Mucosa of rectum (tissue), 2 donors: Measurements from ENCODE around the gene IFNGR2.
"Not testable (repeated sequence)": the region's sequence is repeated elsewhere in the genome, so short reads cannot be mapped to it uniquely, and the experiment has no call there.

Experiments
- H3K27ac ChIP-seq, 2 donors: one replicate each; pipeline ENCODE4 v1.7.0; 2013; ENCODE audit warnings: inconsistent platforms in 2 of 2, low read depth in 2 of 2, low read length in 2 of 2
- H3K27me3 ChIP-seq, 2 donors: one replicate each; pipeline ENCODE4 v1.7.0; 2013; ENCODE audit warnings: low read length in 2 of 2; ENCODE audit not compliant: control insufficient read depth in 2 of 2, insufficient read depth in 2 of 2
- H3K36me3 ChIP-seq, 2 donors: one replicate each; pipeline ENCODE4 v1.7.0; 2013; ENCODE audit warnings: low read length in 2 of 2; ENCODE audit not compliant: control insufficient read depth in 2 of 2, insufficient read depth in 2 of 2
- H3K4me1 ChIP-seq, 2 donors: one replicate each; pipeline ENCODE4 v1.7.0; 2013; ENCODE audit warnings: low read length in 2 of 2, mild to moderate bottlenecking in 1 of 2; ENCODE audit not compliant: control insufficient read depth in 2 of 2, insufficient read depth in 2 of 2
- H3K4me3 ChIP-seq, 2 donors: one replicate each; pipeline ENCODE4 v1.7.0; 2013; ENCODE audit warnings: low read length in 2 of 2
- H3K9ac ChIP-seq, 2 donors: one replicate each; pipeline ENCODE4 v1.7.0; 2013; ENCODE audit warnings: low read length in 2 of 2, low read depth in 1 of 2, mild to moderate bottlenecking in 1 of 2
- H3K9me3 ChIP-seq, 2 donors: one replicate each; pipeline ENCODE4 v1.7.0; 2013; ENCODE audit warnings: low read length in 2 of 2; ENCODE audit not compliant: control insufficient read depth in 2 of 2
- donor health status: healthy.
- donor health status: Normal muscosa, but diverticular disease.

Gene IFNGR2

DNA sequence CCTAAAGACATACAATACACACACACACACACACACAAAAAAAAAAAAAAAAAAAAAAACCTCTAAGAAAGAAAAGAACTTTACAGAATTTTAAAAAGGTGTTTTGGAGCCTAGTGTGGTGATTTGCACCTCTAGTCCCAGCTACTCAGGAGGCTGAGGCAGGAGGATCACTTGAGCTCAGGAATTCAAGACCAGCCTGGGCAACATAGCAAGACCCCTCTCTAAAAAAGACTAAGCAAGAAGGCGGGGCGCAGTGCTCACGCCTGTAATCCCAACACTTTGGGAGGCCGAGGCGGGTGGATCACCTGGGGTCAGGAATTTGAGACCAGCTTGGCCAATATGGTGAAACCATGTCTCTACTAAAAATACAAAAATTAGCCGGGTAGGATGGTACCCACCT, 43.4 kb downstream of the IFNGR2 start:
- H3K27me3 ChIP-seq, H3K9ac ChIP-seq, H3K9me3 ChIP-seq, H3K4me3 ChIP-seq, H3K27ac ChIP-seq: not testable (repeated sequence)
- Histone ChIP-seq H3K4me1 (peaks cover 4 to 11% of the 10 kb centered on the region in 2 donors), H3K36me3 (peaks cover 0 to 17% of the 10 kb centered on the region in 2 donors)

- H3K27ac ChIP-seq, result no peak overlapping the region
- no peak overlapping the region for H3K4me3 ChIP-seq
- H3K4me1 ChIP-seq, result peaks cover 0 to 15% of the 10 kb centered on the region in 2 donors
- H3K27me3 ChIP-seq, result no peaks in the 10 kb centered on the region
- H3K36me3 ChIP-seq, result peaks cover 3 to 6% of the 10 kb centered on the region in 2 donors
- no peak overlapping the region for H3K9ac ChIP-seq
- no peaks in the 10 kb centered on the region for H3K9me3 ChIP-seq
Measured at GRCh38 chr21:33449616-33450015, 46.4 kb downstream of the IFNGR2 start.

DNA sequence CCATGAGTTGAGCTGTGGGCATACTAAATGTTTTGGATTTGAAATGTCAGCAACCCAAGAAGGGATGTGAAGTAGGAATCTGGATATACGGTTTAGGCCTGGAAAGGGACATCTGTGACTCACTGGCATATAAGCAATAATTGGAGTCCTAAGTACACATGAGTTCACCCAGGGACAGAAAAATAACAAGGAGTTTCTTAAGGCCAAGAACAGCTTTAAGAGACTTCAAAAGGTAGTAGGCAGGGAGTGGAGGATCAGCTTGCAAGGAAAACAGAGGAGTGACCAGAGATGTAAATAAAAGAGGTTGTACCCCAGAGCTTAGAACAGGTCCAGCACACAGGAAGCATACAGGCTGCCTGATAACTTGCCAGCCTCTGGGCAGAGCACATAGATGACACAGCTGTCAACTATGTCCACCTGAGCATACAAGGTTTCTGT, 48.4 kb downstream of the IFNGR2 start:
- H3K4me3 ChIP-seq, result no peak overlapping the region
- peaks cover 0 to 15% of the 10 kb centered on the region in 2 donors for H3K4me1 ChIP-seq
- H3K36me3 ChIP-seq, result peaks cover 3 to 17% of the 10 kb centered on the region in 2 donors
- no peaks in the 10 kb centered on the region for H3K9me3 ChIP-seq
- H3K9ac ChIP-seq, result no peak overlapping the region
- H3K27me3 ChIP-seq, result no peaks in the 10 kb centered on the region
- H3K27ac ChIP-seq, result peak overlapping the region in 1 of 2 donors; percentile 68

DNA sequence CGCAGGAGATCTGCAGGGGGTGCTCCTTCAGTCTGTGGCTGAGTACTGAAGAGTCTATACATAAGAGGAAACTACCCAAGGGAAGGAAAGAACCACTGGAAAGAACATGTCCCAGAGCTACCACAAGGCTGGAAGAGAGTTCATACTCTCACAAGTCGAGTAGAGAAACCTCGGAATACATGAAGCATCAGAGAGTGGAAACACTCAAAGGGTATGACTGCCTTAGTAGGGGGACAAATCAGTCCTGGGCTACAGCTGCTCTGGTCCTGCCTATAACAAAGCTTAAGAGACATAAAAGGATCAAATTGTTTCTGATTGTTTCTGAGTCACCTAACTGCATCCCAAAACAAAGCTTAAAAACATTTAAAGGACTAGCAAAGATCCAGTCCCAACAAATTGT, 49.1 kb downstream of the IFNGR2 start:
- Histone ChIP-seq H3K36me3 (peaks cover 3 to 14% of the 10 kb centered on the region in 2 donors), H3K9me3 (no peaks in the 10 kb centered on the region), H3K9ac (no peak overlapping the region), H3K27ac (peak overlapping the region in 1 of 2 donors; percentile 68), H3K27me3 (no peaks in the 10 kb centered on the region), H3K4me1 (peaks cover 0 to 15% of the 10 kb centered on the region in 2 donors), H3K4me3 (no peak overlapping the region)

- Histone ChIP-seq H3K9ac (no peak overlapping the region), H3K4me3 (no peak overlapping the region), H3K4me1 (peaks cover 0 to 15% of the 10 kb centered on the region in 2 donors), H3K9me3 (no peaks in the 10 kb centered on the region), H3K36me3 (peaks cover 8 to 32% of the 10 kb centered on the region in 2 donors), H3K27me3 (no peaks in the 10 kb centered on the region), H3K27ac (no peak overlapping the region)
Measured at GRCh38 chr21:33455686-33456446, 52.7 kb downstream of the IFNGR2 start.

GRCh38 chr21:33458861-33459260, 55.6 kb downstream of the IFNGR2 start:
- Histone ChIP-seq H3K9me3 (no peaks in the 10 kb centered on the region), H3K36me3 (peaks cover 10 to 37% of the 10 kb centered on the region in 2 donors), H3K9ac (no peak overlapping the region), H3K4me3 (no peak overlapping the region), H3K4me1 (peaks cover 0 to 2% of the 10 kb centered on the region in 2 donors), H3K27me3 (no peaks in the 10 kb centered on the region), H3K27ac (no peak overlapping the region)

- H3K27me3 ChIP-seq, result no peaks in the 10 kb centered on the region
- H3K4me1 ChIP-seq, result no peaks in the 10 kb centered on the region
- no peaks in the 10 kb centered on the region for H3K9me3 ChIP-seq
- H3K27ac ChIP-seq, result no peak overlapping the region
- H3K36me3 ChIP-seq, result peaks cover 14 to 32% of the 10 kb centered on the region in 2 donors
- no peak overlapping the region for H3K9ac ChIP-seq
- H3K4me3 ChIP-seq, result no peak overlapping the region
Measured at GRCh38 chr21:33461538-33462250, 58.5 kb downstream of the IFNGR2 start.

GRCh38 chr21:33469183-33469582, 66.0 kb downstream of the IFNGR2 start:
- not testable (repeated sequence) for H3K4me3 ChIP-seq, H3K9ac ChIP-seq, H3K27me3 ChIP-seq, H3K36me3 ChIP-seq, H3K27ac ChIP-seq, H3K9me3 ChIP-seq, H3K4me1 ChIP-seq

- H3K9me3 ChIP-seq, result no peaks in the 10 kb centered on the region
- H3K27ac ChIP-seq, result no peak overlapping the region
- no peak overlapping the region for H3K9ac ChIP-seq
- H3K27me3 ChIP-seq, result no peaks in the 10 kb centered on the region
- peaks cover 0 to 1% of the 10 kb centered on the region in 2 donors for H3K36me3 ChIP-seq
- H3K4me3 ChIP-seq, result no peak overlapping the region
- H3K4me1 ChIP-seq, result no peaks in the 10 kb centered on the region
Measured at GRCh38 chr21:33470701-33471100, 67.5 kb downstream of the IFNGR2 start.

DNA sequence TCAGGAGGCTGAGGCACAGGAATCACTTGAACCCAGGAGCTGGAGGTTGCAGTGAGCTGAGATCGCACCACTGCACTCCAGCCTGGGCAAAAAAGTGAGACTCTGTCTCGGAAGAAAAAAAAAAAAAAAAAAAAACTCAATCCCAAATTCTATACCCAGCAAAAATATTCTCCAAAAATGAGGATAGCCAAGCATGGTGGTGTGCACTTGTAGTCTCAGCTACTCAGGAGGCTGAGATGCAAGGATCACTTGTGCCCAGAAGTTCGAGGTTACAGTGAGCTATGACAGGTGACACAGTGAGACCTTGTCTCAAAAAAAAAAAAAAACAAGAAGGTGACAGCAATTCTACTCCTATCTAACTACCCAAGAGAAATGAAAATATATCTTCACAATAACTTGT, 70.1 kb downstream of the IFNGR2 start:
- no peaks in the 10 kb centered on the region for H3K27me3 ChIP-seq
- H3K4me3 ChIP-seq, result no peak overlapping the region
- H3K4me1 ChIP-seq, result peaks cover 3% of the 10 kb centered on the region in 2 donors
- no peaks in the 10 kb centered on the region for H3K9me3 ChIP-seq
- H3K9ac ChIP-seq, result no peak overlapping the region
- H3K27ac ChIP-seq, result no peak overlapping the region
- no peaks in the 10 kb centered on the region for H3K36me3 ChIP-seq
